HL-60/S4 treated with retinoic acid at 250 ng/mL for 4 days and 3 days (cell line): ENCODE data around the gene RBPJ.

Source experiments
- in situ Hi-C: fragments of 300-500 bp; cut with MboI; formaldehyde crosslinking; loops from 2 replicates; pipeline ENCODE4 v1.7.0; 2022; ENCODE audit warnings: low sequenced_read_pairs

Gene RBPJ

DNA sequence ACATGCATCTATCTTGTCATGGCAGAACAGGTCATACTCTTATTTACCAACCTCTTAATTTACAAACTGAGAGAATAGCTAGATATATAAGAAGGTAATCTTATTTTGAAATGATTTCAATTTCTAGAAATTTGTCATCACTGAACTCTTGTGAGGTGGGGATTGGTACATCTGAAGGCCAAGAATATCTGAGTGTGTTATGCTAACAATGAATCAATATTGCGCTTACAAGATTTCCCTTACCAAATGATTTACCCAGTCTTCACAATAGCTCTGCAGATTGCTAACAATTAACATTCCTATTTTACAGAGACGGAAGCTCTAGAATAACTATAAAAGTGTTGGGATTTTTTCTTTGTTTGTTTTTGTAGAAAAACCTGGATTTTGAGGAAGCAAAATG, 48.3 kb downstream of the RBPJ start:
- in situ Hi-C loops: no loop called here

DNA sequence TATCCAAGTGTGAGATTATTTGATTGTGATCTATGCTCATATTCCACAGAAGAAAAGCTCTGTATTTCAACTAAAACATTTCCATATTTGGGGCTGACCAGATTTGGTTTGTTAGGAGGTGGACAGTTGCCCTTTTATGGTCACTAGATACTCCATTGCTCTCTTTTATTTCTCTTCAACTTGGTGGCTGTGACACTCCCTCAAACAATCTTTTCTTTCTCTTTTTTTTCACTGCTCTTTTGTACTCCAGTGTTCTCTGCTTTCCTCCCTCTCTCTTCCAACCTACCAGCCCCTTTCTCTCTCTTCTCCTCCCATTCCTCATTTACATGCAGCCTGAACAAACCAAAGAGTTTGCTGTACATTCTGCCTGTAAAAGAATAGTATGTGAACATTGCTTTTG, 48.8 kb downstream of the RBPJ start:
- in situ Hi-C loops: no loop called here

DNA sequence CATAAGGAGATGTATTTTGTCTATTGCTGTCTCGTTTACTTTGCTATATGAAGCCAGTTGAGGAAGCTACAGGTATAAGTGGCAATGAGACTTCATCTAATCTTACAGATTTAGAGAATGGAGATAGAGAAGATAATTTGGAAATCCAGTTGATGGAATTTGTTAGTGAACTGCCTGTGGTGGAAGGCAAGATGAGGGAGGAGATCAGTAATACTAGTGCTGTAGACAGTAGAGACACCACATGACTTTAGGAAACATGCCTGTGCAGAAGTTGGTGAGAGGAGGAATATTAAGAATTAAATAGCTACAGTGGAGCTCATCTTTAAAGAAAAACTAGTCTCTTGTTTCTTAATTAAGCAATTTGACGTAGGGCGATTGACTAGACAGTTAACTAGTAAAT, 51.3 kb downstream of the RBPJ start:
- in situ Hi-C loops: no loop called here

DNA sequence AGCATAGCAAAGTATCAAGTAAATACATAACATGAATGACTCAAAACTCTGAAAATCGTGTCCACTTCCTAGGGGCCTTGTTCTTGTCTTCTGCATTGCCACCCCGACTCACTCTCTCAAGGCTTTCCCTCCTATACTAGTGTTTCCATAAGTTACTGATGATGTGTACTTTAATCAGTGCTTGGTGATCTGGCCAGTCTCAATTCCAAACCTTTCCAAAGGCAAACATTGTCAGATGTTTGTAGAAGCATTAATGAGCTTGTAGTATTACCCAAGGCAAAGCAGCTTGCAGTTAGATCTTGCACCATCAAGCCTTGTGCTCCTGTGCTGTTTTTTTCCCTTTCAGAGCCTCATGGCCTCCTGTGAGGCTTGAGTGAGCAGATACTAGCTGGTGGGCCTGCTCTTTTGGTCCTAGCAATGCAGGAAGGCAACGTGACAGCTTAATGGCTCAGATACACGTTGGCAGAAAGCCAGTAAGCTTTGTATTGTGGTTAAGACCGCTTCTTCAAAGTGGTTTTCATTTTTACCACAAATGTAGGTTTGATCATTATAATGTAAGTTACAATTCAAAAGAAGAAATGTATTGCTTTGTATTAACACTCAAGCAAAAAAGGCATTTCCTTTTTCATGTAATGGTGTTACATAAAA, 51.8 kb downstream of the RBPJ start:
- in situ Hi-C loops: no loop called here

DNA sequence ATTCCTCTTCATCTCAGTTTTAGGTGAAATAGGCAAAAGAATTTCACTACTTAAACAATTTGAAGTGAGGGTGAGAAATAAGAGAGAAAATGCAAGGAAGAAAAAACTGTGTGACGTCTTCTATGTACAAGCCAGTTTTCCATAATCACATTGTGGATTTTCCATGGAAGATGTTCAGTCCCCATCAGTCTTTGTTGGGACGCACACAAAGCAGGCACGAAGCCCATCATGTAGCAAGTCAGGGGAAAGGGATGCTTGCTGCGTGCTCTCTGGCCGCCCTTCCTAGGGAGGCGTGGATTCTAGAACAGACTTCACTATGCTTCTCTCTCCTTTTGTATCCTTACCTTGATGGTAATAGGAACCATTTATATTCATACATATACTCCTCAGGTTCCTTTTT, 54.7 kb downstream of the RBPJ start:
- in situ Hi-C loops: no loop called here

DNA sequence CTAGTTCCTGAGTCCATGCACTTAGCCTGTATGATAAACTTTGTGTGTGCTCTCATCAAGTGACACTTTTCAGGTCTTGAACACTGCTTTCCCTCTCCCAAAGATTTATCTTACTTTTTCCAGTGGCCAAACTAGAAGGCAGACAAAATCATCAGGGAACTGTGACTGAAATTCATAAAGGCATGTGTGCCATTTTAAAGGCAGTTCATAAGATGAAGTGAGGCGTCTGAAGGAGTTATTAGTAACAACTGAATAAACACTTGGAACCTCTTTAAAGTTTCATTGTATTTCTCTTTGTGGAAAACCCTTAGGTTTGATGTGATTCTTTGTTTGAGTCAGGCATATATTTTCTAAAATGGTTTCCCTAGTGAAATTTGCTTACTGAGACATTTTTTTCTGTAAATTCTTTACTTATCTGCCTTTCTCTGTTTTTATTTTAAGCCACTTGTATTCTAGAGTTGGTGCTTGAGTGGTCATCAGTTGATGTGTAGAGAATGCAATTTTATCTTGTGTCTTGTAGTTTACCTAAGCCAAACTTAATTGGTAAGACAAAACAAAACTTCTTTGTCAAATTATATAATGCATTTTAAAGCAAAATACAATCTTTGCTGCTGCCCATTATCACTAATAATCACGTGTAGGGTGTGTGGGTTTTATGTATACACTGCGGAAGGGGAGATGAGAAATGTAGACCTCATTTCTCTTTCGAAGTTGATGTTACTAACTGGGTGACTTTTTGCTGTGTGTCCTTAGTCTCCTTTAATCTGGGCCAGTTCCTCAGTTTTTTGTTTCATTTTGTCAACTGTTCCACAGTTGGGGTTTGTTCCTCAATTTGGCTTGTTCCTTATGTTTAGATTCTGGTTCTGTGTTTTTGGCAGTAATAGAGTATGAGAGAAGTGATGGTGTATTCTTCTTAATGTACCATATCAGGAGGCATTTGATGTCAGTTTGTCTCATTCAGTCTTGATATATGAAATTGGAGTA, 56.8 kb downstream of the RBPJ start:
- in situ Hi-C loops: no loop called here

DNA sequence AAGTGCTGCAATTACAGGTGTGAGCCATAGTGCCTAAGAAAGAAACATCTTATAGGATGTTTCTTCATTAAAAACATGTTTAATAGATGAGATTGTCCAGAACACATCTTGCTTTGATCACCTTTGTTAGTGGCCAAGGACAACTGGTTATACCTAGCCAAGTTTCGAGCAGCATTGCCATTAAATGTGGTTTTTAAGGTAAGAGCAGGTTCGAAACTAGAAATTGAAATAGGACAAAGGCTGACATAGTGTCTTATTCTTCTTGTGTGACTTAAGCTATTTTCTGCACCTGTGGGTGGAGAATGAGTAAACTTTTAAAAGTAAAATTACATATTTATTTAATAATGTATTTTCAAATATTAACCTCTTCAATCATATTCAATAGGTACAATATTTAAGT, 59.0 kb downstream of the RBPJ start:
- in situ Hi-C loops: no loop called here

DNA sequence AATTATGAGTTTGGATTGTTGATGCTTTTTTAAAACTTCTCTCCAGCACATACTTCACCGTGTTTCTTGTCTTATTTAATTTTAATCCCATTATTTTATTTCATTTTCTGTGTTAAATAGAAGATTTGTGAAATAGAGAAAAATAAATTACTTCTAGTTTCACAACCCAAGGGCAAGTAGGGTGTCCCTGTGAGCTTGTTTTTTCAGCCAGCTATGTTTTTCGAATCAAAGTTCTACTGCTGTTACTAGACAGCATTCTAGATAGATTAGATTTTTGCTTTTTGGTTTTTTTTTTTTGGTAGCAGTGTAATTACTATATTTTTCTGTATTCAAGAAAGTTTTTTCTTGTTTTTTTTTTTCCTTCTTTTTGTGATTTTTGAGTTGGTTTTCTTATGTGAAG, 59.9 kb downstream of the RBPJ start:
- in situ Hi-C loops: no loop called here

DNA sequence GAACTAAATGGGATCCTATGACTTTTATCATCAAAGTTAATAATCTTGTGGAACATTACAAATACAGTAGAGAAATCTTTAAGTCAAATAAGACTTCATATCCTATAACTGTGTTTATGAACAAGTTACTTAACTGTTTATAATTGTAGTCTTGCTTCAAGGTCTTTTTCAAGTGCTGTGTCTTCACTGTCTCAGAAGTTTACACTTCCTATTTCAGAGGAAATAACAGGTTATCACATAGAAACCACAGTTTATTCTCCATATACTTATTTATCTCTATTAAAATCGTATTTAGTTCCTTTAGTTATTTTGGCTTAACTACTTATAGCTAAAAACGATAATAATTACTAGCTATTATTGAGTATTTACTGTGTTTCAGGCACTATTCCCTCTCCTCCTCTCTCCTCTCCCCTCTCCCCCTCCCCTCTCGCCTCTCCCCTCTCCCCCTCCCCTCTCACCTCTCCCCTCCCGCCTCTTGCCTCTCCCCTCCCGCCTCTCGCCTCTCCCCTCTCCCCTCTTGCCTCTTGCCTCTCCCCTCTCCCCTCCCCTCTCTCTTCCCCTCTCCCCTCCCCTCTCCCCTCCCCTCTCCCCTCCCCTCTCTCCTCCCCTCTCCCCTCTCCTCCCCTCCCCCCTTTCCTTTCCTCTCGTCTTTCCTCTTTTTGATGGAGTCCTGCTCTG, 63.7 kb downstream of the RBPJ start:
- in situ Hi-C loops: no loop called here

DNA sequence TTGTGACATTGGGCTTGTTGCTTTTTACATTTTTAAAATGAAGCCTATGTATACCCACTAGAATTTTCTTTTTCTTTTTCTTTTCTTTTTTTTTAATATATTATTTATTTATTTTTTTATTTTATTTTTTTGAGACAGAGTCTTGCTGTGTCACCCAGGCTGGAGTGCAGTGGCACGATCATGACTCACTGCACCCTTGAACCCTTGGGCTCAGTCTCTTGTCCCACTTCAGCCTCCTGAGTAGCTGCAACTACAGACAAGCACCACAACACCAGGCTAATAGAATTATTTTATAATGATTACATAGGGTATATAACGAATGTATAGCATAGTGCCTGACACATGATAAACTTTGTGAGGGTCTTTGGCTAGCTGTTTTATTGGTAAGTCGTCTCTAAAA, 64.9 kb downstream of the RBPJ start:
- in situ Hi-C loops: no loop called here

DNA sequence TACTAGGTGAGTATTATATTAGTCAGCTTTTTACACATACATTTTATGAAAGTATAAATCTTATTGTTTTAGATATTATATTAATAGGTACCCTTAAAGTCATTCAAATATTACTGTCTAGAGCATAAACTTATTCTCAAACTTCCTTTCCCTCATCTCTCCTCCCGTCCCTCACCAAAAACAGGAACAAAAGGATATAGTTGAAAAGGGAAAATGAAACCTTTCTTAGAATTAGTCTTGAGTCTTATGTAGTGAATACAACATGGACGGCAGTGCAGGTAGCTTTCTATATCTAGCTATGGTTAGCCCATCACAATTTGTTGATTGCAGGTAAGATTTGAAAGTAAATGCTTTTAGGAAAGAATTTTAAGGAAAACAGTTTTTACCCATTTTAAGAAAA, 65.6 kb downstream of the RBPJ start:
- in situ Hi-C loops: no loop called here

DNA sequence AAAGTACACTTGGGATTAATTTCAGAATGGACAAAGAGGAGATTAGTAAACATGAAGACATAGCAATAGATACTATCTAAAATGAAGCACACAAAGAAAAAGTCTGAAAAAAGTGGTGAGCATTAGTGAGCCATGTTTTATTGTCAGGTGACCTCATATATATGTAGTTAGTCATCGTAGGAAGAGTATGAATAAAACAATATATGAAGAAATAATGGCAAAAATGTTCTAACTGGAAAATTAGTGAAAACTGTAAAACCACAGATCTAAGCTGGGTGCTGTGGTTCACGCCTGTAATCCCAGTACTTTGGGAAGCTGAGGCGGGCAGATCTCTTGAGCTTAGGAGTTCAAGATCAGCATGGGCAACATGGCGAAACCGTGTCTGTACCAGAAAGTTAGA, 67.9 kb downstream of the RBPJ start:
- in situ Hi-C loops: no loop called here

DNA sequence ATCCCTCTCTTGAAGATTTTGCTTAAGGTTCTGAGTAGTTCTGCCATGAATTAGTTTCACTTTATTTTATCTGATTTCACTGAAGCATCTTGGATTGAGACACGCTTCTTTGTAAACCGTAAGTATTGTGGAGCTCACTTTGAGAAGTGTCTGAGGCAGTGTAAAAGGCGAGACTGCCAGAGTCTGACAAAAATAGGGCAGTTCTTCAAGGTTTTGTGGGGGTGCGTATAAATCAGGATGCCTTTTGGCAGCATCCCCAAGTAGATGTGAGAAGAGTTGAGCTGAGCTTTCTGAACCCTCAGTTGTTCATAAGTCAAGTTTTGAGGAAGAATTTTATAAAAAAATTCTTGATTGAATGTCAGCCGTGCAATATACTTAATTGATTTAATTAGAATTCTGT, 76.3 kb downstream of the RBPJ start:
- in situ Hi-C loops: no loop called here

DNA sequence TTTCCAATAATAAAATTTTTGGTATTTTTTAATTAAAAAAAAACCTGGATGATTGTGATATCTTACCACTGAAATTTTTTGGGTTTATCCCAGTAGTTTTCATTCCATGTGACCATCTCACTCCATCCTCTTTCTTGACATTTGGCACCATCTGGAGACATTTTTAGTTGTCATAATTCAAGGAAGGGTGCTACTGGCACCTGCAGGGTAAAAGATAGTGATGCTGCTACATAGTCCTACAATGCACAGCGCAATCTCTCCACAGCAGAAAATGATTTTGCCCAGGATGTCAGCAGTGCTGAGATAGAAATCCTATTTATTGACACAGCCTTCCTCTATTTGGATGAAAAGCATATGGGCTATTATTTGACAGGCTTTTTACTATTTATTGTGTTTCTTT, 79.3 kb downstream of the RBPJ start:
- in situ Hi-C loops: loop anchor here (10.0 kb wide), 1 partner anchor 325 kb away; no protein-coding TSS in a partner anchor

DNA sequence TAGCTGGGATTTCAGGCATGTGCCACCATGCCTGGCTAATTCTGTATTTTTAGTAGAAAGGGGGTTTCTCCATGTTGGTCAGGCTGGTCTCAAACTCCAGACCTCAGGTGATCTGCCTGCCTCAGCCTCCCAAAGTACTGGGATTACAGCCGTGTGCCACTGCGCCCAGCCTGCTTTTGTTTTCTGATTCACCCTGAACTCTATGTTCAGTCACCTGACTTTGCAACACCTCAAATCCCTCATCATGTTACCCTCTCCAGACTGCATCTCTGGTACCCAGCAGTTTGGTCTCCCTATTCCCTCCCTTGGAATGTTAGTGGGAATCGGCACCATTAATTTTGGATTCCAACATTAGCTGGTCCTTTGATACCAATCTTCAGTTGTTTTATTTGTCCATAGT, 81.2 kb downstream of the RBPJ start:
- in situ Hi-C loops: loop anchor here (10.0 kb wide), 1 partner anchor 327 kb away; no protein-coding TSS in a partner anchor

DNA sequence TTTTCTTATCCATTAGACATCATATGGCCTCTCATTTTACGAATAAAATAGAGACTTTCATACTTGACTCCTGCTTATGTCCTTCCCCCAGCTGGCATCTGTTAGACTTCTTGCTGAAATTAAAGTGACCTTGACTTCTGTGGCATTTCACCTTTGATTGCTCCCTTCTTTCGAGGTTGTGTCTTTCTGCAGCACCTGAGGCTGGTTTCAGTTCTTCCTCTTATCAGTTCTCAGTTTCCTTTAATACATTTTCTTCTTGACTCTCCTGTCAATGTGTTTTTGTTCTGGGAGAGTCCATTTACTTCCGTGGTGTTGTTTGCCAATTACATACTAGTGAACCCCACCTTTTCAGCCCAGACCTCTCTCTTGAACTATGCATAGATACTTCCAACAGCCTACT, 81.6 kb downstream of the RBPJ start:
- in situ Hi-C loops: loop anchor here (10.0 kb wide), 1 partner anchor 328 kb away; no protein-coding TSS in a partner anchor

DNA sequence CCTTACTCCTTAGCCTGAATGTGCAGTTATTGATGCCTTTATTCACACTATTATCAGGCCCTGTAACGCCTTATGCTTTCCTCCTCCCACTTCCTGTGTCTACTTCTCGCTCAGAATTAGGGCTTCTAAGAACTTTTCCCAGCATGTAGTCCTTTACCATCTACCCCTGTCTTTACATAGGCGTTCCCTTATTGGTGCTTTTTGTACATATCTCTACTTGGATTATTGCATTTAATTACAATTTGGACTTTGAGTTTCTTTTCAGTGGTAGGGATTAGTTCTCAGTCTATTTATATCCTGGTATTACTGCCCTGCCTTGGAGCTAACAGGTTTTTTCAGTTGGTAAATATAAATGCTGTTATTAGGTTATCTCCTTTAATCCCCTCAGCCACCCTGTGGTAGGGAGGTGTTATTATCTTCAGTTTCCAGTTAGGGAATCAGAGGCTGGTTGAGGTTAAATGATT, 84.0 kb downstream of the RBPJ start:
- in situ Hi-C loops: loop anchor here (10.0 kb wide), 1 partner anchor 330 kb away; no protein-coding TSS in a partner anchor

DNA sequence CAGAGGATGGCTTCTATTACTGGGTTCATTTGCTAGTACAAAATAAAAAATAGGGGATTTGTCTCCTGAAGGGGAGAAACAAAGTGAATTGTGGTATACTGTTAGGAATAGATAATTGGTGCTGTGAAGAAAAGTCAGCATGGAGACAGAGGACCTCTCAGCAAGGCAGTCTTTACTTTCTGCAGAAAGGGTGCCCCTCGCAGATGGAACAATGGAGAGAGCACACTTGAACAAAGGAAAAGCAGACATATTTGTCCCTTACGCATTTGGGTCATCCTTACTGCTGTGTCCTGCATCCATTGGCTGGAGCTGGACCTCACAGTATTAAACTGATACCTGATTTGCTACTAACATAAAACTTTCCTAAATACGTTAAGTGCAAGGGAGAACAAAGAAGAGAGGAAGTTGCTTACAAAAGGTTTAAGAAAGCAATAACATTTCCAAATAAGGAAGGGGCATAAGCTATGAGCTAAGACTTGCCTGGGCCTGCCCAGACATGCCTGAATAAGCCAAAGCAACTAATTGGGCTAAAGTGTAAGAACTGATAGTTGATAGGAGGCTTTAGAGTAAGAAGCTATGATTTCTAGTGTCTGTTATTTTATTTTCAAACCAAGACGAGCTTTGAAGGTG, 85.6 kb downstream of the RBPJ start:
- in situ Hi-C loops: loop anchor here (10.0 kb wide), 1 partner anchor 332 kb away; no protein-coding TSS in a partner anchor

DNA sequence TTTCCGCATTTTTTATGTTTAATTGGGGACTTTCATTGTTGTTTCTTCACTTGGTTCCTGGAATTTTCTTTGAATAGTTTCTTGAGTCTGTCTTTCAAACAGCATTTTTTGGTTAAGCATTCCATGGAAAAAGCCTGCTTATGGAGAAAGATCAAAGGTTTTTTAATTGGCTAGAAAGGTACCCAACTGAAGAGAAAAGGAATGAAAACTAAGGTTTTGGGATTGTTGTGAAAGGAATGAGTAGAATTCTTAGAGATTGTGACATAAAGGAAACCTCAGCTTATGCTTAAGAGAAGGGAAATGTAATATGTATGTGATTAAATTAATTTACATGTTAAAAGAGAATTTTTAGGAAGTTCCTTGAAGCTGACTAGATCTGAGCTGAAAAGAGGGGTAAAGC, 86.7 kb downstream of the RBPJ start:
- in situ Hi-C loops: loop anchor here (10.0 kb wide), 1 partner anchor 333 kb away; no protein-coding TSS in a partner anchor

DNA sequence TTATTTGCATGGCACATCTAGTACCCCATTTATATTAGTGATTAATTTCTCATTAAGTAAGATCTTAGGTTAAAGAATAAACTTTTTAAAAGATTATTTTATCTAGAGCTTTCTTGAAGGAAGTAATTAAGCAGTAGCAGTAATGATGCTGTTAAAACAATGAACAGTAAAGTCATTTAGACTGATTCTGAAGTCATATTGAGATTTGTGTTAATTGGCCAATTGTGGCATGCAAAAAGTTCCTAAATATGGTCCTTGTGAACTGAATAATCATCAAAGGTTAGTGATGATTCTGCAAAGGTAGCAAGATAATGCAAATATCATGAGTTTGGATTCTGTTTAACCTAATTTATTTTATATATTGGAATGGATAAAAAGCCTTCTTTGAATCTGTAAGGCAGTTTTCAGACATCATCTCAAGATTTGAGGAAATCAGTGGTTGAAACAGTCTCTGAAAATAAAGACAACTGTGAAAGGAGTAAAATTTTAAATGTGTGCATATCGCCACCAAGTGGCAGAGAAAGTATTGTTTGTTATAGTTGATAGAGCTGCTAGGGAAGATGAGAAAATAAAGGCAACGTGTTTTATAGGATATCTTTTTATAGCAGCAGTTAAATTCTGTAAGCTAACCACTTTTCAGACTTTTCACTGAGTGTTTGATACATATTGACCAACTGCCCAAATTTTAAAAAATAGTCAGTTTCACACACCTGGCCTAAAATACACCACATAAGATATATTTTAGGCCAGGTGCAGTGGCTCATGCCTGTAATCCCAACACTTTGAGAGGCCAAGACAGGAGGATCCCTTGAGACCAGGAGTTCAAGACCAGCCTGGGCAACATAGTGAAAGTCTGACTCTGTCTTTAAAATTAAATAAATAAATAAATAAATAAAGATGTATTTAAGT, 89.8 kb downstream of the RBPJ start:
- in situ Hi-C loops: loop anchor here (10.0 kb wide), 1 partner anchor 86 kb away; the partner anchor contains the start of gene RBPJ
